Liver (tissue), 9 donors: Measurements from ENCODE around the gene SRSF3. TPM values are rescaled to one million over a fixed set of nuclear protein-coding genes. Genes with fewer than 3 reads are reported as not detected.

Source experiments
- DNase-seq: peaks from one replicate; pipeline ENCODE4 v3.0.0-alpha.2; 2017; ENCODE audit warnings: low spot score
- H3K27ac ChIP-seq, 2 donors: one replicate each; pipeline ENCODE4 v1.7.0; 2013; ENCODE audit warnings: inconsistent platforms in 2 of 2, low read length in 2 of 2, control low read depth in 1 of 2, low read depth in 1 of 2, mild to moderate bottlenecking in 1 of 2
- H3K27me3 ChIP-seq, 4 donors: one replicate each; pipeline versions ENCODE4 v1.6.1 to v1.7.0; 2013; ENCODE audit warnings: low read length in 3 of 4, inconsistent platforms in 1 of 4, mild to moderate bottlenecking in 1 of 4, moderate library complexity in 1 of 4; ENCODE audit not compliant: control insufficient read depth in 4 of 4, insufficient read depth in 4 of 4
- H3K36me3 ChIP-seq, 4 donors: one replicate each; pipeline versions ENCODE4 v1.6.1 to v1.7.0; 2013; ENCODE audit warnings: low read length in 3 of 4, mild to moderate bottlenecking in 3 of 4, low read depth in 1 of 4, moderate library complexity in 1 of 4; ENCODE audit not compliant: control insufficient read depth in 4 of 4, insufficient read depth in 3 of 4
- H3K4me1 ChIP-seq, 4 donors: one replicate each; pipeline versions ENCODE4 v1.6.1 to v1.7.0; 2013; ENCODE audit warnings: low read length in 3 of 4, mild to moderate bottlenecking in 3 of 4, moderate library complexity in 1 of 4; ENCODE audit not compliant: control insufficient read depth in 4 of 4, insufficient read depth in 4 of 4
- H3K4me3 ChIP-seq, 3 donors: one replicate each; pipeline versions ENCODE4 v1.6.1 to v1.7.0; 2013; ENCODE audit warnings: low read length in 3 of 3, control low read depth in 1 of 3, low read depth in 1 of 3, mild to moderate bottlenecking in 1 of 3
- H3K9ac ChIP-seq, 2 donors: one replicate each; pipeline ENCODE4 v1.7.0; 2013; ENCODE audit warnings: low read length in 2 of 2, mild to moderate bottlenecking in 2 of 2, moderate library complexity in 2 of 2, control low read depth in 1 of 2, low read depth in 1 of 2
- H3K9me3 ChIP-seq, 4 donors: one replicate each; pipeline versions ENCODE4 v1.6.1 to v1.7.0; 2013; ENCODE audit warnings: low read length in 3 of 4; ENCODE audit not compliant: control insufficient read depth in 4 of 4
- ATF3 ChIP-seq: IDR thresholded peaks from 2 replicates; pipeline ENCODE4 v1.6.1; 2016; ENCODE audit warnings: antibody characterized with exemption
- CTCF ChIP-seq: fragments of 150-350 bp; IDR thresholded peaks from 2 replicates; pipeline ENCODE4 v1.5.1; 2017; ENCODE audit warnings: improper control_type of control experiment, low read depth, low read length; ENCODE audit not compliant: missing input control
- EGR1 ChIP-seq, 2 donors: IDR thresholded peaks; 2 replicates each; pipeline ENCODE4 v1.6.1; 2016 to 2018; ENCODE audit warnings: antibody characterized with exemption in 2 of 2, low read depth in 2 of 2
- FOXA1 ChIP-seq: IDR thresholded peaks from 2 replicates; pipeline ENCODE4 v1.6.1; 2016; ENCODE audit warnings: antibody characterized with exemption
- GABPA ChIP-seq, 2 donors: IDR thresholded peaks in 1 of 2; conservative IDR thresholded peaks in 1 of 2; 2 replicates each; pipeline ENCODE4 v1.6.1; 2016; ENCODE audit warnings: antibody characterized with exemption in 2 of 2, mild to moderate bottlenecking in 1 of 2, moderate library complexity in 1 of 2
- HNF4A ChIP-seq, 2 donors: conservative IDR thresholded peaks; 2 replicates each; pipeline ENCODE4 v1.6.1; 2016; ENCODE audit warnings: antibody characterized with exemption in 2 of 2, mild to moderate bottlenecking in 2 of 2
- HNF4G ChIP-seq: IDR thresholded peaks from 2 replicates; pipeline ENCODE4 v1.6.1; 2016; ENCODE audit warnings: antibody characterized with exemption
- JUND ChIP-seq, 2 donors: IDR thresholded peaks; 2 replicates each; pipeline ENCODE4 v1.6.1; 2016; ENCODE audit warnings: antibody characterized with exemption in 2 of 2
- MAX ChIP-seq: IDR thresholded peaks from 2 replicates; pipeline ENCODE4 v1.6.1; 2016; ENCODE audit warnings: antibody characterized with exemption
- NR2F2 ChIP-seq: IDR thresholded peaks from 2 replicates; pipeline ENCODE4 v1.6.1; 2016; ENCODE audit warnings: antibody characterized with exemption
- RAD21 ChIP-seq, 2 donors: IDR thresholded peaks; 2 replicates each; pipeline ENCODE4 v1.6.1; 2016; ENCODE audit warnings: antibody characterized with exemption in 2 of 2, mild to moderate bottlenecking in 2 of 2
- REST ChIP-seq: IDR thresholded peaks from 2 replicates; pipeline ENCODE4 v1.6.1; 2016; ENCODE audit warnings: antibody characterized with exemption, mild to moderate bottlenecking
- RXRA ChIP-seq, 2 donors: IDR thresholded peaks; 2 replicates each; pipeline ENCODE4 v1.6.1; 2017 to 2018; ENCODE audit warnings: antibody characterized with exemption in 2 of 2, mild to moderate bottlenecking in 1 of 2
- SP1 ChIP-seq: IDR thresholded peaks from 2 replicates; pipeline ENCODE4 v1.6.1; 2018; ENCODE audit warnings: antibody characterized with exemption, mild to moderate bottlenecking
- TAF1 ChIP-seq: conservative IDR thresholded peaks from 2 replicates; pipeline ENCODE4 v1.6.1; 2016; ENCODE audit warnings: antibody characterized with exemption, mild to moderate bottlenecking
- YY1 ChIP-seq: IDR thresholded peaks from 2 replicates; pipeline ENCODE4 v1.6.1; 2016; ENCODE audit warnings: antibody characterized with exemption, mild to moderate bottlenecking
- ZBTB33 ChIP-seq: IDR thresholded peaks from 2 replicates; pipeline ENCODE4 v1.6.1; 2016; ENCODE audit warnings: antibody characterized with exemption
- WGBS: extraction: QIAGEN DNeasy Blood & Tissue Kit; methylation state at CpG from one replicate; pipeline ENCODE4 v1.1.7; 2013; 5-methylcytosine and 5-hydroxymethylcytosine counted together
- polyA plus RNA-seq, 2 donors: library from polyadenylated mRNA; stranded (reverse) in 1 of 2; unstranded in 1 of 2; fragments of 200-250 nt in 1 of 2; fragments of >200 nt in 1 of 2; fragmentation: Nextera tagmentation in 1 of 2; extraction: Ambion mirVana in 1 of 2; gene quantifications; one replicate each; pipeline versions ENCODE4 v1.2.1 to v1.2.3, GENCODE V29; 2013 to 2015
- total RNA-seq, 2 donors: library from RNA; depleted of rRNA; stranded (reverse); fragments of >200 nt; gene quantifications; one replicate each; pipeline ENCODE4 v1.2.3, GENCODE V29; 2014
- donor health status: healthy.
- donor health status: healthy.
- donor health status: healthy.
- donor health status: healthy.
- donor health status: healthy.

The SRSF3 gene
- total and polyA plus RNA-seq, 4 donors: 62.8 to 103 (median 101) TPM

GRCh38 chr6:36643977-36644376, 49.8 kb downstream of the SRSF3 start:
- H3K9ac ChIP-seq: no peak overlapping the region
- peak overlapping the region in 1 of 2 donors; percentile 63 for H3K27ac ChIP-seq
- H3K4me1 ChIP-seq: peaks cover 14 to 35% (median 32%) of the 10 kb centered on the region in 4 donors
- H3K9me3 ChIP-seq: no peaks in the 10 kb centered on the region
- TF ChIP-seq JUND (IDR thresholded peaks at IDR 0.05) (no peak), FOXA1 (no peak), ATF3 (no peak), RXRA (IDR thresholded peaks at IDR 0.05) (no peak), HNF4A (conservative IDR thresholded peaks at IDR 0.05) (no peak), REST (no peak), TAF1 (no peak), ZBTB33 (no peak), CTCF (no peak), SP1 (no peak), RAD21 (IDR thresholded peaks at IDR 0.05) (no peak), YY1 (no peak), MAX (no peak)
- no peak for DNase-seq
- H3K4me3 ChIP-seq: no peak overlapping the region
- 88% methylated on average over 4 of the region's 4 CpGs for WGBS
- no peaks in the 10 kb centered on the region for H3K27me3 ChIP-seq
- H3K36me3 ChIP-seq: no peaks in the 10 kb centered on the region

GRCh38 chr6:36649086-36649485, 54.9 kb downstream of the SRSF3 start:
- Histone ChIP-seq H3K4me3 (no peak overlapping the region), H3K9me3 (no peaks in the 10 kb centered on the region), H3K9ac (no peak overlapping the region), H3K27ac (no peak overlapping the region), H3K27me3 (no peaks in the 10 kb centered on the region), H3K36me3 (no peaks in the 10 kb centered on the region), H3K4me1 (peaks cover under 1 to 3% (median 2%) of the 10 kb centered on the region in 4 donors)
- no peak for DNase-seq
- WGBS: 92% methylated on average over 3 of the region's 3 CpGs
- TF ChIP-seq RXRA (IDR thresholded peaks at IDR 0.05) (no peak), SP1 (no peak), GABPA (IDR thresholded peaks at IDR 0.05 in 1 of 2, conservative IDR thresholded peaks at IDR 0.05 in 1 of 2) (no peak), EGR1 (IDR thresholded peaks at IDR 0.05; ENCODE audit: low read depth in 2 of 2) (no peak), ATF3 (no peak), FOXA1 (no peak), HNF4G (no peak), MAX (no peak), CTCF (no peak), NR2F2 (no peak), ZBTB33 (no peak), YY1 (no peak)
